HG02571 (cell line): ENCODE data around the gene APOL4.
"Not testable (repeated sequence)": the region's sequence is repeated elsewhere in the genome, so short reads cannot be mapped to it uniquely, and the experiment has no call there.

Experiments
- ATAC-seq: cut with Tn5 transposase; IDR thresholded peaks from one replicate; pipeline ENCODE4 v1.9.1; 2021; ENCODE audit warnings: mild to moderate bottlenecking, moderate library complexity; ENCODE audit not compliant: unreplicated experiment

Gene APOL4

GRCh38 chr22:36201630-36202319 lies at the start of gene APOL4:
APOL4 (minus strand) TSS chr22:36201809; CDS start chr22:36201734, 75 bp downstream.
- no peak for ATAC-seq

- not testable (repeated sequence) for ATAC-seq
These were observed 48.8 kb upstream of the APOL4 start for GRCh38 chr22:36250292-36250960.

DNA sequence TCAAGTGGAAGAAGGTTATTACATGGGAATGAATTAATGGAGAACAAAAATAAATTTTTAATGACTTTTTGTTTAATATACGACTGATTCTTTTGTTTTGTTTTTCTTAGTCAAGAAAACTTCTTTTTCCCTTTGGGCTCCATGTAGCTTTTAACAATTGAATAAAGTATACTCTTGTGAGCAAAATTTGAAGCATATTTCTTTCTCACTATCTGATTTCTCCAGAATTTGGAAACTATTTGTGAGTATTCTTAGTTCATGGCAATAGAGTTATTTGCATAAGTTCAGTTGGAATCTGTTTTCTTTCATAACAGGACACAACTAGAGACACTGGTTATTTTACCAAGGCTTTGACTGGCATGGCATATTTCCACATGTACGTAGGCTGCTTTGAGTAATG lies 47.6 kb upstream of the APOL4 start:
- ATAC-seq = no peak

- no peak for ATAC-seq
These were observed 46.3 kb upstream of the APOL4 start for GRCh38 chr22:36247955-36248354.

- ATAC-seq = no peak
These were observed 45.1 kb upstream of the APOL4 start for GRCh38 chr22:36246718-36247117.

DNA sequence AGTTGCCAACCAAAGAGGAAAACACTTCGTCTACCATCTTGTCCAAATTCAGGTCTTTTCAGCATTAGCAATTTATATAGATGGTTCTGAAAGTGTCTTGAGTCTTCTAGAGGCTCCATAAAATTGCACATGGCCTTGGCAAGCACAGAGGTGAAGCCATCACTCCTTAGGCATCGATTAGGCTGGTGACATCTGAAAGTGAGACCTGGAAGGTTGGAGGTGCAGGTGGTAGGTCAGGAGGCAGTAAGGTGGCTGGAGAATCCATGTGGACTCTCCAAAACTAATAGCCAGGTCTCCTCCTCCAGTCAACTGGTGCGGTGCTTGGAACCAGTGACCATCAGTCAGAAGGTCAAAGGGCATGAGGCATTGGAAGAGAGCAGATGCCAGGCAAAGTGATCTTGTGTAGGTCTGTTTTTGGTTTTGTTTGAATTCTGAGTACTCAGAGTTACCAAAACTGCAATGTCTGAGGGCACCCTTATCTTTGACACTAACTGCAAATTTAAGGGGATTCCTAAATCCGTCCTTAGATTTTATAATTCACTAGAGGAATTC lies 44.3 kb upstream of the APOL4 start:
- ATAC-seq = no peak

- no peak for ATAC-seq
These were observed 43.1 kb upstream of the APOL4 start for GRCh38 chr22:36244522-36245391.

DNA sequence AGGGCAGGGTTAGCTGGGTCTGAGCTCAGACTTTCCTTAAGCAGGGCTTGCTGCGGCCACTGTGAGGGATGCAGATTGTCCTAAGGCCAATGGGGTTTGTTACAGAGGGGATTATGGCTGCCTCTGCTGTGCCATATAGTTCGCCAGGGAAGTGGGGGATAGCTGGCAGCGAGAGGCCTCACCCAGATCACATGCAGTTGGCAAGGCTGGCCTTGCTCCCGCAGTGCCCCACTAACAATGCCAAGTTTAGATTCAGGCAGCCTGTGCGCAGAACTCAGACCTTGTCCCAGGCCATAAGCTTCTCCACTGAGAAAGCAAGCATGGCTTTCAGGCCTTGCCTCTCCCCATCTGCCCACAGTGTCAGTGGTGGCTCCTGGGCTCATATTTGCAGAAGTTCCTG lies 42.4 kb upstream of the APOL4 start:
- ATAC-seq = no peak

DNA sequence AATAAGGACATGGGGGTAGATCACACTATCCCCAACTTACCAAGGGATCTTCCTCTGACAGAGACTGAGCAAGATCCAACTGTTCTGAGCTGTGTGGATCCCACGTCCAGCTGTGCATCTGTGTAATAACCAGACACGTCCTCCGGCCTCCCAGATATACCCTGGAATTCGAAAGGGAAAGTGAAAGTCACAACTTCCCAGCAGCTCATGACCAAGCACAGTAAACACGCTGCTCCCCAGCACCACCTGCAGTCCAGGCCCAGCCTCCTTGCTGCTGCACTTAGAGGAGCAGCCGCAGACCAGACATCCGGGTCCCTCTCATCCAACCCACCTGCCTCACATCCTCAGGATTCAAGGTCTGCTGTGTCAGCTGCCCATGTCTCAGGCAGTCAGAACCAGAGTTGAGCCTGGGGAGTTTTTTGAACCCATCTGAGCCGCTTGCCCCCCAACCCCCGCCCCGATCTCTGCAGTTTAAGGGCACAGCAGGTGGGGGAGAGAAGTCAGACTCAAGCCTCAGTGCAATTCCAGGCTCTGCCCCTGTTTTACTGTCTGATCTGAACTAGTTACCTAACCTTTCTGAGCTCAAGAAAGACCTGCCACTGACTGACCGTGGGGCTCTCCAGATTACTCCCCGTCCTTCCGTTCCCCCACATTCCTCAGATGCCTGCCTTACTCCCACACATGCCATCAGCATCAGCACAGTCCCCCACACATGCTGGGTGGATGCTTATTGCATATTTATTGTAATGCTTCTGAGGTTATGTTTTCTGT lies 38.0 kb upstream of the APOL4 start, which contains the start of gene APOL2:
Gene APOL2 (minus strand): TSS at position 127 of the 771 bp plus-strand sequence. CDS start 6,365 bp downstream, outside the sequence.
- peak; percentile 85 for ATAC-seq

- peak; percentile 20 for ATAC-seq
These were observed 37.5 kb upstream of the APOL4 start for GRCh38 chr22:36239150-36239400.

DNA sequence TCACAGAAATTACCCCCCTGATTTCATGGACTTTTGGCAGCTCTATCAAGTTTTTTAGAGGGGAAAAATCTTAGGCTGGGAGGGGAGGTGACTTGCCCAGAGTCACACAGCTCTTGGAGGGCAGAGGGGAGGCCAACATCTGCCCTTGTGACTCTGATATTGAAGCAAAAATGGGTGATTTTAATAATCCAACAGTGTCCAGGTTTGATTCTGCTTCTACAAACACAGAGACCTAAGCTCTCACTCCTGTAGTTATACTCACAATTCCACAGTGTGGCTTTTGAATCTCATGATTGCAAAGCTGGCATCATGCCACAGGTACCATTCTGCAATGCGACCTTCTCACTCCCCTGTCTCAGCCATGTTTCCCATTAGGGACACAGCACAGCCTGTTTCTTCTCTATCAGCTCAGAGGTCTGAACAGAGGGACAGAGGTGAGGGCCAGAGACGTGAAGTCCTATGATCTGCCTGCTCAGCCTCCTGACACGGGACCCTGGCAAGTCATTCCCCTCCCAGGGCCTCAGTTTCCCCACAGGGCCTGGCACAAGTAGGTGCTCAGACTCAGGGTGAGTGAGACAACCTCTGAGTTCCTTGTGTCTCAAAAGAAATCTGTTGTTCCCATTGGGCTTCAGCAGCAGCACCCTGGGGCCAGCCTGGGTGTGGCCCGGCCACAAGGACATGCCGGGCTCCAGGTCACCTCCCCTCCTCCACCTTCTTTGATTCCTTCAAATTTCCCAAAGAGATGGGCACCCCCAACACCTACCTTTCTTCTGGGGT lies 37.0 kb upstream of the APOL4 start:
- ATAC-seq = peak; percentile 7

GRCh38 chr22:36237462-36238372 lies 36.1 kb upstream of the APOL4 start:
- no peak for ATAC-seq

- ATAC-seq = no peak
These were observed 35.0 kb upstream of the APOL4 start for GRCh38 chr22:36236388-36237319.

GRCh38 chr22:36235585-36235984 lies 34.0 kb upstream of the APOL4 start:
- no peak for ATAC-seq

DNA sequence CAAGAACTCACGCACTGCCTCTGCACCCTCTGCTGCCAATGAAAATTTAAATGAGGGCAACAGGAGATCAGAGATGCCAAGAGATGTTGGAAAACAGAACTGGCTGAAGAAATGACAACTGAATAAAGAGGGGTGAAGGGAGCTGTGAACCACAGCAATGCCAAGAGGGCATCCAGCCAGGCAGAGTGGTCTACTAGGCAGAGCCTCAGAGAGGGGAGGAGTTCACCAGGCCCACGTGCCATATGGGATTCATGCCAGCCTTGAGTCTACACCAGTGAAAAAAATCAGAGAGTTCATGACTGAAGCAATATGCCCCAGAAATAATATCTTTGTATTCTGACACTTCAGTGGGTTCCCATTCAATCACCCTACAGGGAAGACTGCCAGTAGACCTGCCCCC lies 33.3 kb upstream of the APOL4 start:
- ATAC-seq = no peak

- no peak for ATAC-seq
These were observed 32.6 kb upstream of the APOL4 start for GRCh38 chr22:36234213-36234612.

GRCh38 chr22:36233796-36234195 lies 32.2 kb upstream of the APOL4 start:
- no peak for ATAC-seq
